Activated naive CD8-positive, alpha-beta T cell treated with anti-CD3 and anti-CD28 coated beads, Interleukin-2, amount 50 U/mL, for 16 hours (primary cell): ENCODE results near the gene DSG2.

Source experiments
- DNase-seq: peaks from one replicate; pipeline ENCODE4 v3.0.0-alpha.2; 2020; ENCODE audit warnings: low read depth, low spot score

DSG2 gene

GRCh38 chr18:31555971-31556747 lies 58.2 kb downstream of the DSG2 start:
- no peak for DNase-seq

- DNase-seq: no peak
These were observed 59.5 kb downstream of the DSG2 start for GRCh38 chr18:31557446-31557845.

DNA sequence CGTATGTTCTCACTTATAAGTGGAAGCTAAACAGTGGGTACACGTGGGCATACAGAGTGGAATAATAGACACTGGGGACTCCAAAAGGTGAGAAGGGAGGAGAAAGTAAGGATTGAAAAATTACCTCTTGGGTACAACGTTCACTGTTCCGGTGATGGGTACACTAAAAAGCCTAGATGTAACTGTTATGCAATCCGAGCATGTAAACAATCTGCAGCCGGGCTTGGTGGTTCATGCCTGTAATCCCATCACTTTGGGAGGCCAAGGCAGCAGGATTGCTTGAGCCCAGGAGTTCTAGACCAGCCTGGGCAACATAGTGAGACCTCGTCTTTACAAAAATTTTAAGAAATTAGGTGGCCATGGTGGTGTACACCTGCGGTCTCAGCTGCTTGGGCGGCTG lies 60.6 kb downstream of the DSG2 start:
- DNase-seq: no peak

- DNase-seq: no peak
These were observed 64.7 kb downstream of the DSG2 start for GRCh38 chr18:31562726-31563125.

GRCh38 chr18:31563778-31564177 lies 65.8 kb downstream of the DSG2 start:
- no peak for DNase-seq

- no peak for DNase-seq
These were observed 67.4 kb downstream of the DSG2 start for GRCh38 chr18:31565345-31565744.

DNA sequence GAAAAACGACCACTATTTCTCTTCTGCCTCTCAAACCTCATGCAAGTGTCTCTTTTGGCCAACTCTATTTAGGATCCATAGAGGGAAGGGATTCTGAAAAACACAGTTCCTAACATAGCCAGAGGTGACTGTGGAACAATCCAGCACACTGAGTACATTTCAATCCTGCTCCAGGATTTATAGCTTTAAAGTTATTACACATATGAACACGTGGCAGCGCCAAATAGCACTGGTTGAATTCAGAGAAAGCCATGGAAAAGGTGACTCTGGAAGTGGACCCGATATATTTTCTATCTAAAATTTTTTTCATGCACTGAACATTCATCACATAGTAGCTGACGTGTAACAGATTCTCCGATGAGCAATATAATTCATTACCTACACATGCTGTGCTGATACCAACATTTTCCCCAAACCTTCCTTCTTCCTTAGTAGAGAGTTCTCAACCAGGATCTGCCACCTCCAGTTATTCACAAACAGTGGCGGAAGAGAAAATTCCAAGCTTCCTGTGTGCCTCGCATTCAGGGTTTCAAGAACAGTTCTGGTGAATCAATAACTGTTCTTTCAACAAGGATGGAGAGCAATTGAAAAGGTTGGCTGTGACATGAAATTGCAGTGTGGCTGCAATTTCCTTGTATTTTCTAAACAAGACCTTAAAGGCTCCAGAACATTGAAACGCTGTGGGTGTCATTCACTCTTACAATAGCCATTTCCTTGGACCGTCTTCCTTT lies 68.0 kb downstream of the DSG2 start:
- no peak for DNase-seq

DNA sequence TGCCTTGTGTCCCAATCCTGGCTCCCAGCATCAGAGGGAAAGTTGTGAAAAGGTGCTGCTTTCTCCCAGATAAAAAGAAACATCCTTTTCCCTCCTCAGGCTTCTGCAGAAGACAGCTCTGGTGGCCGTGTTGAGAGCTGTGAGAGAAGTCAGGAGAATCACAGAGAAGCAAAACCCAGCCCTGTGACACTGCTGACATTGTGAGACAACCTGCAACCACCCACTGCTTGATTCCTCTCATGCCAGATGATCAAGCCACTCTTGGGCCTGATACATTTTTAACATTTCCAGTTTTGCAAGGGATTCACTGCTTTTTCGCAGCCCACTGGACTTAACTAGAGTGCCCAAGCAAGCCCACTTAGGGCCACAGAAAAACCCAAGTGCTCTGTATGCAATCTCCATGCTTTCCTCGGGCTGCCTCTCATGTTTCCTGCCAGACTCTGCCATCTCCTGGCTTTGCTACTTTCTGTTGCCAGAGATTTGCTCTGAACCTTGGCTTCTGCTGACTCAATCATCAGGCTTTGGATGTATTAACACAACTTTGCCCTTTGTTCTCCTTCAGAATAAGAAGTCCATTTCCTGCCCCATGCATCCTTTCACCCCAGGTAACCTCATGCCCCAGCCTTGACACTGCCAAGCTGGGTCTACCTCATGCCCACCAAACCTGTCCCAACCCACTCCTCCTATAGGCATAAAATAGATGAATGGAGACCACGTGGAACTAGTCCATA lies 68.8 kb downstream of the DSG2 start:
- DNase-seq: no peak

DNA sequence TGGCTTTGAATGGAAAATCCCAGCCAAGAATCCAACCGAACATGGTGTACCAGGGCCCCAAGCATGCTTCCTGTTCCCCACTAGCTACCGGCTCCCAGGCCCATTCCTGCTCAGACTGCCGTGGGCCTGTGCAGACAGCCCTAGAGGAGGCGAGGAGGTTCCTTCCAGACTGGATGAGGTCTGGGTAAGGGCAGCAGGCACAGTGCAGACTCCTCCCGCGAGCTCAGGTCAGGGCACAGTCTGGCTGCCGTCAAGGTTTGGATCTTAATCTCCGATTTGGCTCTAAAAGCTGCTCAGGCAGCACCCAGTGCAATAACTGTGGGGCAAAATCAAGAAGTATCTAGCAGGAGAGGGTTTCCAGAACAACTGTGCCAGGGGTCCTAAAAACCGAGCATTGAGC lies 74.4 kb downstream of the DSG2 start:
- no peak for DNase-seq

- DNase-seq: no peak
These were observed 75.1 kb downstream of the DSG2 start for GRCh38 chr18:31573051-31573450.

- DNase-seq: no peak
These were observed 76.4 kb downstream of the DSG2 start for GRCh38 chr18:31574359-31574758.

- no peak for DNase-seq
These were observed 77.7 kb downstream of the DSG2 start for GRCh38 chr18:31575515-31576257.

DNA sequence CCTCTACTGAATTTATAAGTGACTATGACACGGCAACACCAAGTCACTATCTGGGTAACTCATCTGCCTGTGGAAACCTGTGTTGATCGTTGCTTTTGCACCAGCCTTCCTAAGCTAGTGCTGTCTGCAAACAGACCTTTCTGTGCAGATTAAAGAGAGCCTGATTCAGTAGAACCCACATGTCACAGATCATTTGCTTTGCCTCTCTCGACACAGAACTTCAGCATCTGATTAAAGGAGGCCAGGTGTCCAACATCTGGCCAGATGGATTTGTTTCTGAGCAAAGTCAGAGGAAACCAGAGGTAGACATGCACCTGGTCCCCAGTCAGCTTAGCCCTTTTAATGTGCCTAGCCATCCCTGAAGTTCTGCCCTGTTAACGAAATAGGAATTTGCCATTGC lies 78.7 kb downstream of the DSG2 start:
- no peak for DNase-seq

DNA sequence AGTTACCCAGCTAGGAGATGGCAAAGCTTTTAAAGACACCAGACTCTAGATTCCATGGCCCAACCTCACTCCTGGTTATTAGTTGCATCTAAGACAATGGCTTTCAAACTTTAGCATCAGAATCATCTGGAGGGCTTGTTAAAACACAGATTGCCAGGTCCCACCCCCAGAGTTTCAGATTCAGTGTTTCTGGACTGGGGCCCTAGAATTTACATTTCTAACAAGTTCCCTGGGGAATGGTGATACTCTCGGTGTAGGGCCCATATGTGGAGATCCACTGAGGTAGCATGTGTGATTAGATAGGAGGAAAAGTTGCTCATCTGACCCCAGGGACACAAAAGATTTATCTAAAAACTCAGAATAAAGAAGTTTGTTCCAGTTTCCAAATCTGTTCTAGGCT lies 79.2 kb downstream of the DSG2 start:
- no peak for DNase-seq

DNA sequence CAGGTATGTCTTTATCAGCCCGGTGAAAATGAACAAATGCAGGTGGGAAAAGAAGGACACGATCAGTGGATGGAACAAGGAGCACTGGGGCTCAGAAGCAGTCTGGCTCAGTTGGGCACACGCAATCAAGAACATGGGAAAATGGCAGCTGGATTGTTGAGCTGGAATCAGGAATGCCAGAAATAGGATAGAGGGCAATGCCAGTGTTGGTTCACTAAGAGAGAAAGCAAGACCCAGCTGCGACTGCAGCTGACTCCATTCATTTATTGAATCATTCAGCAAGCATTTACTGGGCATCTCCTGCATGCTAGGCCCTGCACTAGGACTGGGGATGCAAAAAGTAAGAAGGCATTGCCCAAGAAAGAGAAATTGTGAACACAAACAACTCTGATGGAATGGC lies 80.1 kb downstream of the DSG2 start:
- DNase-seq: no peak

DNA sequence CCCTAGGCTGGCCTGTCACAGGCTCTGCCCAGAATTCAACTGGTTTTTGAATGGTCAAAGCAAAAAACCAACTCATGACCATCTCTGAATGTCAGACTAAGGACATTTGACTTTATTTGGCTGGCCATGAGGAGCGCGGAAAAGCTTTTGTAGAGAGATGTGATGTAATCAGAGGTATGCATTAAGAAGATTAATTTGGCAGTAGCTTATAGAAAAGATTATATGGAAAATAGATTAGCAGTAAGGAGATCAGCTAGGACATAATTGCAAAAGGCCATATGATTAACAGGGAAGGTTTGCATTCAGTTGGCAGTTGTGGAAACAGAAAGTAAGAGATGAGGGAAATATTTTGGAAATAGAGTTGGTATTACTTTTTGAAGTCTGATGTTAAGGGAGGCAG lies 81.4 kb downstream of the DSG2 start:
- DNase-seq: no peak

DNA sequence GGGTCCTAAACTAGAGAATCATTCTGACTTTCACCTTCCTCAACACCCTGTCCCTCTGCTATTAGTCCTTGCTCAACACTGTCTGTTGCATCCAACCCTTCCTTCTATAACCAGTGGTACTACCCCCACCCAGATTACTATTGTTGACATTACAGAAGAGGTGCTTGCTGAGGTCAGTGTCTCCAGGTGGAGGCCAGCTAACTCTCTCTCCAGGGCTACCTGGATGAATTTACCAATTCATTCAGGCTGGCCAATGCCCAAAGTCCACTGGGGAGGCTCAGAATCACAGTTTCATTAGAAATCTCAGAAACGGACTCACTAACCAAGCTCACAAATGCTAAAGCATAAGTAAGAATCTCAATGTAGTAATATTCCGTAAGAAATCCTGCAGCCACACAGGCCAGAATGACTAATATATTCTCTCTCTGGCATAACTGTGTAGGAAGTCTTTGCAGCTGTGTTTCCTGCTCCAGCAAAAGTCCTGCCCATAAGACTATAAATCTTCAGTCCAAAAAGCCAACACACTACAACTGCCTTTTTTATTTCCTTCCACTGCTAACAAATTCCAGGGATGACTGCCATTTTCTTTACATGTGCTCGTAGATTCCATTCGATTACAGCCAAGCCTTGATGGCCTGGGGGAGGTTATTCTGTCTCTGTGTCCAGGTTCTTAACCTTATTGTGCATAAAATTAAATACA lies 83.7 kb downstream of the DSG2 start:
- DNase-seq: no peak

- DNase-seq: no peak
These were observed 85.3 kb downstream of the DSG2 start for GRCh38 chr18:31583185-31583854.

- DNase-seq: no peak
These were observed 88.0 kb downstream of the DSG2 start for GRCh38 chr18:31585991-31586390.

GRCh38 chr18:31586616-31587015 lies 88.6 kb downstream of the DSG2 start:
- DNase-seq: no peak

DNA sequence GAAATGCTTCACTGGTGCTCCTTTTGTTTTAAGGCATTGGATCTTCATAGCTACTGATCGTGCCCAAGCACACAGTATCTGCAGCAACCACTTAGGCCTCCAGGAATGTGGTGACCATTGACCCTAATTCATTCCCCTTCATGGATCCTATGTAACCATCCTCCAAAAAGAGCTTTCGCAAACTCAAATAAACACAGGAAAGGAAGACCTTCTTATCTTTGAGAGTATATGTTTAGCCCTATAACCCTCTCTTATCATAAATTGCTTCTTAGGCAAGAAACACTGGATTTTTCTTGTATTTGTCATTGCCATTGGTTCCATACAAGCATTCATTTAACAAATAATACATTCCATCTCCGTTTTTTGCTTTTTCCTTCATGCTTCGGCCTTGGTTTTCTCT lies 89.6 kb downstream of the DSG2 start:
- DNase-seq: no peak
